Stomach (tissue), 4 donors: ENCODE results near the gene CDADC1.

Experiments
- EP300 ChIP-seq: sonication (generic); formaldehyde crosslinking; IDR thresholded peaks from one replicate; pipeline ENCODE4 v1.6.1; 2017; ENCODE audit warnings: antibody characterized with exemption
- POLR2A ChIP-seq, 4 donors: fragments of 450-650 bp; IDR thresholded peaks; one replicate each; pipeline ENCODE4 v1.6.1; 2016; ENCODE audit warnings: antibody characterized with exemption in 4 of 4, control low read depth in 2 of 4, mild to moderate bottlenecking in 1 of 4, moderate library complexity in 1 of 4
- POLR2AphosphoS5 ChIP-seq, 3 donors: sonication (generic); formaldehyde crosslinking; IDR thresholded peaks; one replicate each; pipeline ENCODE4 v1.6.1; 2016; ENCODE audit warnings: antibody characterized with exemption in 3 of 3
- TF ChIP-seq, protein P1 (sequence below), 7 experiments: fragments of 450-650 bp in 4 of 7; fragments of 200-600 bp in 3 of 7; sonication (generic) in 3 of 7; IDR thresholded peaks; one replicate each; pipeline ENCODE4 v1.5.1; 2016 to 2019; ENCODE audit warnings: antibody characterized with exemption in 7 of 7, control low read depth in 2 of 7, mild to moderate bottlenecking in 1 of 7

DNA sequence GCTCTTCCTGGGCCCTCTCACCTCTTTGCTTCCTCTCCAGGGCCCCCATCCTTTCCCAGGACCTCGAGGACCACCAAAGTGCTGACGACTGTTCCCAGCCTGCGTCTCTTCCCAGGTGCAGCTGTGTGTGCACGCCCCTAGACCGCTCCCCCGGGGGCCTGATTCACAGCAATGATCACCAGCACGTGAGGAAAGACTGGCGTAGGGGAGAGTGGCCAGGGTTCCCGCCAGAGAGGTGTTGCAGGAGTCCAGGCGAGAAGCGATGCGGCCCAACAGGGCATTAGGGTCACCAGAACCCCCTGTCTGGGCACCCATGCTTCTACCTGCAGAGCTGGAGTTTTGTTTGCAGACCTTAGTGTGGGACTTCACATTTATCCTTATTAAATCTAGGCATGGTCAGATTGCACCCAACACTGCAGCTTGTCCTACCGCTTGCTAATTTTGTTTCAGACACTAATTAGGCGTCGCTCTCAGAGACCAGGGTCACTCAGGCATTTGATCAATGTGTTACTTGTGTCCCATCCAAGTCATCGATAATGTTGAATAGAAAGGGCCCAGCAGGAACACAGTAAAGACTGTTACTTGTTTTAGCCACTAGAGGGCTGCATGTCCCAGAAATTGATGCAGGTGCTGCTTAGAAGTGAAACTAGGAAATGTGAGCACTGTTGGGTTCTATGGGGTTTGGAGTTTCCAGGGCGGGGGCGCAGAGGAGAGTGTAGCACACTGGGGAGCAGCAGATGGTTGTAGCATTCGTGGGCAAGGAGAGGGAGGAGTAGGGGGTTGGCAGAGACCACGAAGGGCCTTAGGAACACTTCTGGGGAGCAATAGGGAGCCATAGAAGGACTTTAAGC, 53.2 kb downstream of the CDADC1 start:
- TF ChIP-seq, protein P1, sequence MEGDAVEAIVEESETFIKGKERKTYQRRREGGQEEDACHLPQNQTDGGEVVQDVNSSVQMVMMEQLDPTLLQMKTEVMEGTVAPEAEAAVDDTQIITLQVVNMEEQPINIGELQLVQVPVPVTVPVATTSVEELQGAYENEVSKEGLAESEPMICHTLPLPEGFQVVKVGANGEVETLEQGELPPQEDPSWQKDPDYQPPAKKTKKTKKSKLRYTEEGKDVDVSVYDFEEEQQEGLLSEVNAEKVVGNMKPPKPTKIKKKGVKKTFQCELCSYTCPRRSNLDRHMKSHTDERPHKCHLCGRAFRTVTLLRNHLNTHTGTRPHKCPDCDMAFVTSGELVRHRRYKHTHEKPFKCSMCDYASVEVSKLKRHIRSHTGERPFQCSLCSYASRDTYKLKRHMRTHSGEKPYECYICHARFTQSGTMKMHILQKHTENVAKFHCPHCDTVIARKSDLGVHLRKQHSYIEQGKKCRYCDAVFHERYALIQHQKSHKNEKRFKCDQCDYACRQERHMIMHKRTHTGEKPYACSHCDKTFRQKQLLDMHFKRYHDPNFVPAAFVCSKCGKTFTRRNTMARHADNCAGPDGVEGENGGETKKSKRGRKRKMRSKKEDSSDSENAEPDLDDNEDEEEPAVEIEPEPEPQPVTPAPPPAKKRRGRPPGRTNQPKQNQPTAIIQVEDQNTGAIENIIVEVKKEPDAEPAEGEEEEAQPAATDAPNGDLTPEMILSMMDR (IDR thresholded peaks at IDR 0.05) = peak in 5 of 7 experiments; percentile 81 to 93 (median 86)
- peak in 2 of 3 donors; percentile 61 to 68 for TF ChIP-seq POLR2AphosphoS5 (IDR thresholded peaks at IDR 0.05)
- no peak for TF ChIP-seq POLR2A (IDR thresholded peaks at IDR 0.05)
- TF ChIP-seq EP300 = no peak
